ENCODE results near the gene DAPK2. TPM values are rescaled to one million over a fixed set of nuclear protein-coding genes. Genes with fewer than 3 reads are reported as not detected.

DAPK2 gene
- polyA plus RNA-seq, 1 donor = 4.4 TPM

- no peak for DNase-seq (ENCODE audit: low read depth)
Observed at GRCh38 chr15:63998489-63998888, 47.8 kb downstream of the DAPK2 start.

- no peak for DNase-seq (ENCODE audit: low read depth)
Observed at GRCh38 chr15:63997715-63998442, 48.4 kb downstream of the DAPK2 start.

- no peak for DNase-seq (ENCODE audit: low read depth)
Observed at GRCh38 chr15:63996794-63997357, 49.4 kb downstream of the DAPK2 start.

GRCh38 chr15:63995789-63996188 lies 50.5 kb downstream of the DAPK2 start:
- no peak for DNase-seq (ENCODE audit: low read depth)

GRCh38 chr15:63994073-63994600 lies 52.1 kb downstream of the DAPK2 start:
- DNase-seq (ENCODE audit: low read depth) = no peak

- no peak for DNase-seq (ENCODE audit: low read depth)
Observed at GRCh38 chr15:63992300-63992699, 54.0 kb downstream of the DAPK2 start.

GRCh38 chr15:63991706-63992105 lies 54.6 kb downstream of the DAPK2 start:
- no peak for DNase-seq (ENCODE audit: low read depth)

GRCh38 chr15:63990454-63990853 lies 55.8 kb downstream of the DAPK2 start:
- no peak for DNase-seq (ENCODE audit: low read depth)

- DNase-seq (ENCODE audit: low read depth) = no peak
Observed at GRCh38 chr15:63987796-63988378, 58.4 kb downstream of the DAPK2 start.

GRCh38 chr15:63986751-63987341 lies 59.4 kb downstream of the DAPK2 start:
- no peak for DNase-seq (ENCODE audit: low read depth)

GRCh38 chr15:63986185-63986680 lies 60.1 kb downstream of the DAPK2 start:
- no peak for DNase-seq (ENCODE audit: low read depth)

GRCh38 chr15:63985221-63986184 lies 60.8 kb downstream of the DAPK2 start:
- DNase-seq (ENCODE audit: low read depth) = no peak

GRCh38 chr15:63984331-63984730 lies 62.0 kb downstream of the DAPK2 start:
- no peak for DNase-seq (ENCODE audit: low read depth)

GRCh38 chr15:63983061-63983711 lies 63.1 kb downstream of the DAPK2 start:
- DNase-seq (ENCODE audit: low read depth) = no peak

GRCh38 chr15:63982381-63982854 lies 63.9 kb downstream of the DAPK2 start:
- no peak for DNase-seq (ENCODE audit: low read depth)

- DNase-seq (ENCODE audit: low read depth) = no peak
Observed at GRCh38 chr15:63981596-63982320, 64.5 kb downstream of the DAPK2 start.

GRCh38 chr15:63979262-63979793 lies 67.0 kb downstream of the DAPK2 start:
- DNase-seq (ENCODE audit: low read depth) = no peak

- DNase-seq (ENCODE audit: low read depth) = no peak
Observed at GRCh38 chr15:63978511-63979261, 67.6 kb downstream of the DAPK2 start.

GRCh38 chr15:63977119-63977518 lies 69.2 kb downstream of the DAPK2 start:
- DNase-seq (ENCODE audit: low read depth) = no peak

Measured in forelimb muscle (tissue), 1 donor.